Measurements from ENCODE around the gene PLXNB2.
A peak's percentile ranks its signal among the peaks of the same experiment; 100 is the strongest.

Gene PLXNB2

DNA sequence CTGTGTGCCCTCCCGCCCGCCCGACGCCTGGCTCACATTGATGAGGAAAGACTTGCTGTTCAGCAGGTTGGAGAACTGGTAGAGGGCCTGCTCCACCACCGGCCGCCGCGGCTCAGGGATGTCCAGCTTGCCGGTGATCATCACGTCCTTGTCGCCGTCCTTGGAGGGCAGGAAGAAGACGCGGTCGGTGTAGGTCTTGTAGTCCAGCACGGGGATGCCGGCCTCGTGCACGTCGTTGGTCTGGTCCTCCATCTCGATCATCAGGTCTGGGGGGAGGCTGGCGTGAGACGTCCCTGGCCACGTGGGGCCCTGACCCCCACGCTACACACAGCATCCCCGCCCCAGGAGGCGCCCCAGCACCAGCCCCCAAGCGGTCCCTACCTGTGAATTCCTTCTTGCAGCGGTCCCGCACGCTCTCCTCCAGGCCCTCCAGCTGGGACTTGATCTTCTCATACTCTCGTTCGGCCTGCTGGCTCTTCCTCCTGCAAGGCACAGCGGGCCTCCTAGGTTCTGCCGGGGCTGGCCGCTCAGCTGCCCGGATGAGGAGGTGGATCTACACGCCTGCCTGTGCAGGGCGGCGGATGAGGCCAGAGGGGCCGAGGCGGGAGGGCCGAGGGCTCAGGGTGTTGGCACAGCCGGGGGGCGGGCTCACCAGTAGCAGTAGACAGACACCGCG lies 26.6 kb downstream of the PLXNB2 start:
- TF ChIP-seq, protein P1, sequence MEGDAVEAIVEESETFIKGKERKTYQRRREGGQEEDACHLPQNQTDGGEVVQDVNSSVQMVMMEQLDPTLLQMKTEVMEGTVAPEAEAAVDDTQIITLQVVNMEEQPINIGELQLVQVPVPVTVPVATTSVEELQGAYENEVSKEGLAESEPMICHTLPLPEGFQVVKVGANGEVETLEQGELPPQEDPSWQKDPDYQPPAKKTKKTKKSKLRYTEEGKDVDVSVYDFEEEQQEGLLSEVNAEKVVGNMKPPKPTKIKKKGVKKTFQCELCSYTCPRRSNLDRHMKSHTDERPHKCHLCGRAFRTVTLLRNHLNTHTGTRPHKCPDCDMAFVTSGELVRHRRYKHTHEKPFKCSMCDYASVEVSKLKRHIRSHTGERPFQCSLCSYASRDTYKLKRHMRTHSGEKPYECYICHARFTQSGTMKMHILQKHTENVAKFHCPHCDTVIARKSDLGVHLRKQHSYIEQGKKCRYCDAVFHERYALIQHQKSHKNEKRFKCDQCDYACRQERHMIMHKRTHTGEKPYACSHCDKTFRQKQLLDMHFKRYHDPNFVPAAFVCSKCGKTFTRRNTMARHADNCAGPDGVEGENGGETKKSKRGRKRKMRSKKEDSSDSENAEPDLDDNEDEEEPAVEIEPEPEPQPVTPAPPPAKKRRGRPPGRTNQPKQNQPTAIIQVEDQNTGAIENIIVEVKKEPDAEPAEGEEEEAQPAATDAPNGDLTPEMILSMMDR (conservative IDR thresholded peaks at IDR 0.05; ENCODE audit: low read depth, low read length): no peak
- H3K4me3 ChIP-seq (ENCODE audit: low read length): no peak overlapping the region
- DNase-seq (ENCODE audit: low read depth): no peak

DNA sequence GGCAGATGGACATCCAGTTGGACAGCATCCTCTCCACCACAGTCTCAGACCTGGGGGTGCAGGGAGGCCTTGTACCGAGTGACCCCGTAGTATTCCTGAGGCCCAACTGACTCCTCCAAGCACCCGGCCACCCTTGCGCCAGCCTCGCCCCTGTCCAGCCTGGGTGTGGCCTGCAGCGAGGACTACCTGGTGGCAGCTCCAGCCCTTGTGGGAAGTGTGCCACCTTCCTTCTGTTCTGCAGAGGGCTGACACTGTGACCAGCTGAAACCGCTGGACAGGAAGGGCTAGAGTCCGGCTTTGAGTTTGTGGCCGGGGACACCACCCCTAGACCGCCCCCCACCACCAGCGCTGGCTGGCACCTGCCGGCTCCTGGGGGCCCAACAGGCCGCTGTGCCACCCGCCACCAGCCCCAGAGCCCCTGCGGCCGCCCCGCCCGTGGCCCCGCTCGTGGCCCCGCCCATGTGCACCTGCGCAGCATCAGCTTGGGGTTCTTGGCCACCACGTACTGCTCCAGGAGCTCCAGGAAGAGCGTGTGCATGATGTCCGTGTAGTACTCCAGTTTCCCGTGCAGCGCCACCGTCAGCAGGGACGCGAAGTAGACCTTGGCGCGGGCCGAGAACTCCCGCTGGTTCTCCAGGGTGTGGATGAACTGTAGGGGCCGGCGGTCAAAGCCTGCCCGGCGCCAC lies 27.3 kb downstream of the PLXNB2 start:
- H3K4me3 ChIP-seq (ENCODE audit: low read length): no peak overlapping the region
- TF ChIP-seq, protein P1 (conservative IDR thresholded peaks at IDR 0.05; ENCODE audit: low read depth, low read length): no peak
- no peak for DNase-seq (ENCODE audit: low read depth)

DNA sequence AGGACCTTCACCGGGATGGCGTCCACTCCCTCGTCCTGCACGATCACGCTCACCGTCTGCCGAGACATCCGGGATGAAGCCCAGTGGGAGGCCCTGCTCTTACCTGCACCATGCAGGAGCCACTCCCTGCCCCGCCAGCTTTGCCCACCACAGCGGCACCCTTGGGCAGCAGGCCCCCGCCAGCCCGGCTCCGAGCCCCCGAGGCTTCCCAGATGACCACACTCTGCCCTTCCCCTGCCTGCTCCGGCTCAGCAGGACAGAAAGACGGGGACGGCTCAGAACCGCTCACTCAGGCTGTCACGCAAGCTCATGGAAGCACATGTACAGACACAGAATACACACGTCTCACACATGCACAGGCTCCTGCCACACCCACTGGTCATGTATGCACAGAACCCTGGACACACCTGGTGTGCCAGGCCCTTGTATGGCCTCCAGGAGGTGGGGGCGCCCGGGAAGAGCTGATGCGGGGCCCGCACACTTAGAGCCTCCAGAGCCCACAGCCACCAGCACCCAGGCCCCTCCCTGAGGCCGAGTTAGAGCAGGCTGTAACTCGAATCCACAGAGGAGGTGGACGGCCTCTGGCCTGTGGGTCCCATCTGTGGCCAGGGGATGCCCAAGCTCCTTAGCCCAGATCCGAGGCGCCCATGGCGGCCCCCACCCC lies 28.4 kb downstream of the PLXNB2 start:
- no peak for DNase-seq (ENCODE audit: low read depth)
- TF ChIP-seq, protein P1 (conservative IDR thresholded peaks at IDR 0.05; ENCODE audit: low read depth, low read length): no peak
- no peak overlapping the region for H3K4me3 ChIP-seq (ENCODE audit: low read length)

DNA sequence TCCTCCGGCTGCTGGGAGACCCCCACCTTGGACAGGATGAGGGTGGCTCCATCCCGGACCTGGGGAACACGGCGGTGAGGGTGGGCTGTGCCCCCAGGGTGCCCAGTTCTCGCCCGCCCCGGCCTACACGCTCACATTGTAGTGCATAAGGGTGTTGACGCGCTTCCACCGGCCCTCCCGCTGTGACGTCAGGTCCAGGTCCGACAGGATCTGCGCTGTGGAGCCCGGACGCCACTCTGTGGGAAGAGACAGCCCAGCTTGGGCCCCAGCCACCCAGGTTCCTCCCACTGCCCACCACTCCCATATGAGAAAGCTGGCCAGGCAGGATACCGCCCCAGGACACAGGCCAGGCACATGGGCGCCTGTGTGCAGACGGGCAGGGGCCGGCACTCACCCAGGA lies 29.0 kb downstream of the PLXNB2 start:
- DNase-seq (ENCODE audit: low read depth): no peak
- no peak overlapping the region for H3K4me3 ChIP-seq (ENCODE audit: low read length)
- TF ChIP-seq, protein P1 (conservative IDR thresholded peaks at IDR 0.05; ENCODE audit: low read depth, low read length): no peak

DNA sequence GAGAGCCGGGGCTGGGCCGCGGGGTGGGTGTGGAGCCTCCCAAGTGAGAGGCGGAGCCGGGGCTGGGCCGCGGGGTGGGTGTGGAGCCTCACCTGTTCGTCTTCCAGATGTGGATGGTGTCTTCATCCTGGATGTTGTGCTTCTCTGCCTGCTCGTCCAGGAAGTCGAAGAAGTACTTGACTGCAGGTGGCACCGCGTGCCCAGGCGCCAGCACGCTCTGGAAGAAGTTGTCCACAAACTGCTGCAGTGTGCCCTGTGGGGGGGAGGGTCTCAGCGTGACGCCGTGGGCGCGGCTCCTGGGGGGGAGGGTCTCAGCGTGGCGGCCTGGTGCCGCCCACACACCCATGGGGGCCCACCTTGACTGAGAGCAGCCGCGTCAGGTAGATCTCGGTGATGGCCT lies 29.7 kb downstream of the PLXNB2 start:
- DNase-seq (ENCODE audit: low read depth): no peak
- TF ChIP-seq, protein P1 (conservative IDR thresholded peaks at IDR 0.05; ENCODE audit: low read depth, low read length): no peak
- H3K4me3 ChIP-seq (ENCODE audit: low read length): no peak overlapping the region

DNA sequence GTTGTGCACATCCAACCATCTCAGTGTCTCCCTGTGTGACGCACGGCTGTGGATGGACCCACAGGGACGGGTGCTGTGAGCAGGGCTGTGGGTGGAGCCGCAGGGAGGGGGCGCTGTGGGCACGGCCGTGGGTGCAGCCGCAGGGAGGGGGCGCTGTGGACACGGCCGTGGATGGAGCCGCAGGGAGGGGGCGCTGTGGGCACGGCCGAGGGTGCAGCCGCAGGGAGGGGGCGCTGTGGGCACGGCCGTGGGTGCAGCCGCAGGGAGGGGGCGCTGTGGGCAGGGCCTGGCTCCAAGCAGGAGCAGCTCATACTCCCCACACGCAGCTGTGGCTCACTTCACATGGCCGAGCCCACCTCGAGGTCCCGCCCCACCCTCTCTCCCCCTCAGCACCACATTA lies 31.3 kb downstream of the PLXNB2 start:
- no peak for DNase-seq (ENCODE audit: low read depth)
- TF ChIP-seq, protein P1 (conservative IDR thresholded peaks at IDR 0.05; ENCODE audit: low read depth, low read length): peak; percentile 48
- H3K4me3 ChIP-seq (ENCODE audit: low read length): no peak overlapping the region
